OCI-LY7 (cell line): Measurements from ENCODE around the gene TRAPPC4. TPM values are rescaled to one million over a fixed set of nuclear protein-coding genes. Genes with fewer than 3 reads are reported as not detected.
"Not testable (repeated sequence)": the region's sequence is repeated elsewhere in the genome, so short reads cannot be mapped to it uniquely, and the experiment has no call there.

Experiments used
- BruUV-seq: library from RNA; stranded (reverse); fragments of 400-500 nt; replicated peaks from 2 replicates; lab custom pipeline; 2021; lab: Mats Ljungman, UMichigan
- CTCF ChIA-PET: fragments of 300-600 bp; sonication (Branson Sonifier 250); formaldehyde crosslinking; loops from one replicate; lab custom pipeline; 2022; ENCODE audit warnings: antibody characterized with exemption; ENCODE audit not compliant: unreplicated experiment; lab: Charles Lee
- POLR2A ChIA-PET: fragments of 300-600 bp; sonication (Branson Sonifier 250); formaldehyde crosslinking; loops from one replicate; lab custom pipeline; 2022; ENCODE audit warnings: antibody characterized with exemption; lab: Charles Lee
- DNase-seq: peaks from one replicate; pipeline ENCODE4 v3.0.0-alpha.2; 2015; ENCODE audit warnings: low spot score
- H2AFZ ChIP-seq: fragments of 200-600 bp; sonication (generic), shearing (Covaris generic); 2 replicates; pipeline ENCODE4 v1.6.1; 2014; ENCODE audit warnings: mild to moderate bottlenecking, antibody characterized with exemption, low read length, moderate library complexity
- H3K27ac ChIP-seq: fragments of 200-600 bp; sonication (generic); 2 replicates; pipeline ENCODE4 v1.5.1; 2014; ENCODE audit warnings: mixed run types, low read depth, mild to moderate bottlenecking, moderate library complexity, low read length, inconsistent platforms; ENCODE audit not compliant: poor library complexity, severe bottlenecking
- H3K36me3 ChIP-seq: fragments of 200-600 bp; sonication (generic); 2 replicates; pipeline ENCODE4 v1.6.1; 2014; ENCODE audit warnings: mild to moderate bottlenecking, antibody characterized with exemption, low read length, moderate library complexity, mixed read lengths; ENCODE audit not compliant: insufficient read depth
- H3K4me1 ChIP-seq: fragments of 200-600 bp; sonication (generic); 2 replicates; pipeline ENCODE4 v1.5.1; 2014; ENCODE audit warnings: mild to moderate bottlenecking, low read length; ENCODE audit not compliant: insufficient read depth, poor library complexity, severe bottlenecking
- H3K4me2 ChIP-seq: fragments of 200-600 bp; sonication (generic); 2 replicates; pipeline ENCODE4 v1.6.1; 2014; ENCODE audit warnings: mild to moderate bottlenecking, low read length
- H3K4me3 ChIP-seq: fragments of 200-600 bp; sonication (generic); 2 replicates; pipeline ENCODE4 v1.5.1; 2014; ENCODE audit warnings: mild to moderate bottlenecking, low read depth, low read length; ENCODE audit not compliant: poor library complexity, severe bottlenecking
- H3K79me2 ChIP-seq: fragments of 200-600 bp; sonication (generic); 2 replicates; pipeline ENCODE4 v1.6.1; 2016; ENCODE audit warnings: low read depth, mild to moderate bottlenecking, low read length, moderate library complexity, mixed read lengths; ENCODE audit not compliant: insufficient read depth
- H3K9me2 ChIP-seq: fragments of 200-600 bp; sonication (generic); 2 replicates; pipeline ENCODE4 v1.6.1; 2016; ENCODE audit warnings: mild to moderate bottlenecking, low read length, mixed read lengths; ENCODE audit not compliant: insufficient read depth
- H3K9me3 ChIP-seq: fragments of 200-600 bp; sonication (generic); 2 replicates; pipeline ENCODE4 v1.6.1; 2014; ENCODE audit warnings: mild to moderate bottlenecking, mixed run types, low read length, mixed read lengths
- H4K20me1 ChIP-seq: fragments of 200-600 bp; sonication (generic); 2 replicates; pipeline ENCODE4 v1.6.1; 2014; ENCODE audit warnings: mild to moderate bottlenecking, antibody characterized with exemption, low read length, moderate library complexity, mixed read lengths; ENCODE audit not compliant: insufficient read depth
- EZH2phosphoT487 ChIP-seq: fragments of 200-600 bp; sonication (generic); IDR thresholded peaks from 2 replicates; pipeline ENCODE4 v1.6.1; 2018; ENCODE audit warnings: low read depth, borderline replicate concordance, mild to moderate bottlenecking, mixed run types, antibody characterized with exemption, low read length, moderate library complexity, mixed read lengths
- intact Hi-C: fragments of 100-400 bp; cut with micrococcal nuclease; formaldehyde crosslinking; loops from one replicate; pipeline ENCODE4 v1.10.0; 2022; ENCODE audit not compliant: unreplicated experiment
- total RNA-seq, 2 experiments: library from RNA; depleted of rRNA in 1 of 2; stranded (reverse); fragments of >200 nt in 1 of 2; shearing (Covaris generic) in 1 of 2; gene quantifications; 2 replicates each; pipeline ENCODE4 v1.2.3, GENCODE V29; 2014 to 2022
- TF ChIP-seq, protein P1 (sequence below): fragments of 200-600 bp; sonication (generic); conservative IDR thresholded peaks from 2 replicates; pipeline ENCODE4 v1.5.1; 2014; ENCODE audit warnings: mild to moderate bottlenecking, antibody characterized with exemption, low read length, moderate library complexity, mixed read lengths

TRAPPC4 gene
- total RNA-seq, 2 experiments from 2014 or later = 58.5 to 64.3 TPM

DNA sequence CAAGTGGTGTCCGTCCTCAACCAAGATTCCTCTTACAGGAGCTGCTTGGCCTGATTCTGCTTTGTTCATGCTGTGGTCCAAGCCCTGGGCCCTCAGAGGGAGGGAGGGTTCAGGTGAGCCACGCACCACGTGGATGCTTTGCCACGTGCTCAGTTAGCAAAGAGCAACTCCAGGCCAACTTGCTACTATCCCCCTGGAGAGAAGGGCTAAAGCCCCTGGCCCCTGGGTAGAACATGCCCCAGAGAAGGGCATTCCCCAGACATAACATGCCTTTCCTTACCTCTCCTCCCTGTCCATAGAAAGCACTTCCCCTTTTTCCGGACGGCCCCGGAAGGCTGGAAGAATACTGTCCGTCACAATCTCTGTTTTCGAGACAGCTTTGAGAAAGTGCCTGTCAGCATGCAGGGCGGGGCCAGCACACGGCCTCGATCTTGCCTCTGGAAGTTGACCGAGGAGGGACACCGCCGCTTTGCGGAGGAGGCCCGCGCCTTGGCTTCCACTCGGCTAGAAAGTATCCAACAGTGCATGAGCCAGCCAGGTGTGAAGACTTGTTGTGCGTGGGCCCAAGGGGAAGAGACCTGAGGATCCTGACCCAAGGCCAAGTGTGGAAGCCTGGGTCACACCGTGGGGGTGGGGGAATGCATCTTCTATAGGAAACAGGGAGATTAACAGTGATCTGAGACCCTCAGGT lies 38.2 kb upstream of the TRAPPC4 start:
- CTCF ChIA-PET = interaction anchor here (0.5 kb wide), 1 partner anchor 928 kb away, joined by 3 read pairs; no protein-coding TSS in a partner anchor
- H3K79me2 ChIP-seq = no peaks in the 10 kb centered on the region
- no peak overlapping the region for H3K4me3 ChIP-seq
- no peaks in the 10 kb centered on the region for H4K20me1 ChIP-seq
- no peak overlapping the region for H2AFZ ChIP-seq
- no peak for TF ChIP-seq EZH2phosphoT487
- TF ChIP-seq, protein P1, sequence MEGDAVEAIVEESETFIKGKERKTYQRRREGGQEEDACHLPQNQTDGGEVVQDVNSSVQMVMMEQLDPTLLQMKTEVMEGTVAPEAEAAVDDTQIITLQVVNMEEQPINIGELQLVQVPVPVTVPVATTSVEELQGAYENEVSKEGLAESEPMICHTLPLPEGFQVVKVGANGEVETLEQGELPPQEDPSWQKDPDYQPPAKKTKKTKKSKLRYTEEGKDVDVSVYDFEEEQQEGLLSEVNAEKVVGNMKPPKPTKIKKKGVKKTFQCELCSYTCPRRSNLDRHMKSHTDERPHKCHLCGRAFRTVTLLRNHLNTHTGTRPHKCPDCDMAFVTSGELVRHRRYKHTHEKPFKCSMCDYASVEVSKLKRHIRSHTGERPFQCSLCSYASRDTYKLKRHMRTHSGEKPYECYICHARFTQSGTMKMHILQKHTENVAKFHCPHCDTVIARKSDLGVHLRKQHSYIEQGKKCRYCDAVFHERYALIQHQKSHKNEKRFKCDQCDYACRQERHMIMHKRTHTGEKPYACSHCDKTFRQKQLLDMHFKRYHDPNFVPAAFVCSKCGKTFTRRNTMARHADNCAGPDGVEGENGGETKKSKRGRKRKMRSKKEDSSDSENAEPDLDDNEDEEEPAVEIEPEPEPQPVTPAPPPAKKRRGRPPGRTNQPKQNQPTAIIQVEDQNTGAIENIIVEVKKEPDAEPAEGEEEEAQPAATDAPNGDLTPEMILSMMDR = no peak
- H3K36me3 ChIP-seq = no peaks in the 10 kb centered on the region
- DNase-seq = no peak
- H3K4me2 ChIP-seq = no peak overlapping the region
- POLR2A ChIA-PET = no interaction called here
- no peak overlapping the region for H3K27ac ChIP-seq
- no peaks in the 10 kb centered on the region for H3K4me1 ChIP-seq
- intact Hi-C loops = no loop called here
- no TSS peak for BruUV-seq
- no peaks in the 10 kb centered on the region for H3K9me2 ChIP-seq
- no peaks in the 10 kb centered on the region for H3K9me3 ChIP-seq

DNA sequence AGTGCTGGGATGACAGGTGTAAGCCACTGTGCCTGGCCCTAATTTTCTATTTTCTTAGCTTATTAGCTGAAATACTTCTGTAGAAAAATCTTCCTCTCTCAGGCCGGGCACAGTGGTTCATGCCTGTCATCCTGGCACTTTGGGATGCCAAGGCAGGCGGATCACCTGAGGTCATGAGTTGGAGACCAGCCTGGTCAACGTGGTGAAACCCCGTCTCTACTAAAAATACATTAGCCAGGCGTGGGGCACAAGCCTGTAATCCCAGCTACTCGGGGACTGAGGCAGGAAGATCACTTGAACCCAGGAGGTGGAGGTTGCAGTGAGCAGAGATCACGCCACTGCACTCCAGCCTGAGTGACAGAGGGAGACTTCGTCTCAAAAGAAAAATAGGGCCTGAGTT lies 34.2 kb upstream of the TRAPPC4 start:
- H2AFZ ChIP-seq, DNase-seq, H3K4me3 ChIP-seq, H3K4me2 ChIP-seq, H3K9me2 ChIP-seq, CTCF ChIA-PET, intact Hi-C loops, H3K4me1 ChIP-seq, H3K27ac ChIP-seq, H4K20me1 ChIP-seq, H3K9me3 ChIP-seq, H3K79me2 ChIP-seq, BruUV-seq, H3K36me3 ChIP-seq: not testable (repeated sequence)
- POLR2A ChIA-PET = interaction anchor here (1.1 kb wide), 1 partner anchor 11 kb away, joined by 4 read pairs; no protein-coding TSS in a partner anchor

DNA sequence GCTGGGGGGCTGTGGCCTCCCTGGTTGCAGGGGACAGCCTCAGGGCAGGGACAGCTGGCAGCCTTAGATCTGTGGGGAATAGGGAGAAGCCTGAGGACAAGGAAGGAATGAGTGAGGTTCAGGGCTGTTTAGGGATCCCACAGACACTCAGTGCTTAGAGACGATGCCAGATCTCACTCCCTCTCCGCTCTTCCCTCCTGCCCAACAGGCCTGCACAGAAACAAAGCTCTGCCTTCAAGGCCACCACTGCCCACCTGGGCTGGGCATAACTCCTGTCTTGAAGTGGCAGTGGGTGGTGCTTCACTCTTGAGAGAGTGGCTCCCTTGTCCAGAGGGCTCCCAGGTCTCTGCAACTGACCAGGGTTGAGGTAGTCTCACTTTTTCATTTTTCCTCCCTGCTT lies 33.7 kb upstream of the TRAPPC4 start:
- Histone ChIP-seq H3K4me3 (no peak overlapping the region), H3K79me2 (no peaks in the 10 kb centered on the region), H2AFZ (no peak overlapping the region), H3K4me2 (no peak overlapping the region), H3K36me3 (no peaks in the 10 kb centered on the region), H3K9me3 (no peaks in the 10 kb centered on the region), H4K20me1 (no peaks in the 10 kb centered on the region), H3K27ac (no peak overlapping the region), H3K9me2 (no peaks in the 10 kb centered on the region), H3K4me1 (no peaks in the 10 kb centered on the region)
- ChIA-PET CTCF (interaction anchor here (0.5 kb wide), 1 partner anchor 12 kb away, joined by 3 read pairs; no protein-coding TSS in a partner anchor), POLR2A (interaction anchor here (1.1 kb wide), 1 partner anchor 11 kb away, joined by 4 read pairs; no protein-coding TSS in a partner anchor)
- DNase-seq = no peak
- no TSS peak for BruUV-seq
- no peak for TF ChIP-seq EZH2phosphoT487
- TF ChIP-seq, protein P1 = no peak
- intact Hi-C loops = no loop called here
